HepG2 (cell line): Measurements from ENCODE around the gene PLCB1. TPM values are rescaled to one million over a fixed set of nuclear protein-coding genes. Genes with fewer than 3 reads are reported as not detected.

Source experiments
- MBD4 ChIP-seq: IDR thresholded peaks from 2 replicates; pipeline ENCODE4 v1.6.1; 2012; ENCODE audit warnings: low read length, inconsistent platforms, borderline replicate concordance
- ONECUT2 ChIP-seq: sonication (generic); formaldehyde crosslinking; IDR thresholded peaks from 2 replicates; pipeline ENCODE4 v1.4.0; 2020; ENCODE audit warnings: missing genetic modification reagents
- TBX2 ChIP-seq: sonication (generic); formaldehyde crosslinking; IDR thresholded peaks from 2 replicates; pipeline ENCODE4 v1.5.0; 2020; ENCODE audit warnings: missing genetic modification reagents, mild to moderate bottlenecking, borderline replicate concordance
- YEATS4 ChIP-seq: sonication (generic); formaldehyde crosslinking; IDR thresholded peaks from 2 replicates; pipeline ENCODE4 v1.4.0; 2020; ENCODE audit warnings: missing genetic modification reagents, borderline replicate concordance
- ZBTB20 ChIP-seq: sonication (generic); formaldehyde crosslinking; IDR thresholded peaks from 2 replicates; pipeline ENCODE4 v1.8.1; 2023; ENCODE audit warnings: missing genetic modification reagents, low read depth, mild to moderate bottlenecking, borderline replicate concordance
- ZNF841 ChIP-seq: sonication (generic); formaldehyde crosslinking; IDR thresholded peaks from 2 replicates; pipeline ENCODE4 v1.8.1; 2023; ENCODE audit warnings: missing genetic modification reagents, borderline replicate concordance
- ZNF878 ChIP-seq: sonication (generic); formaldehyde crosslinking; IDR thresholded peaks from 2 replicates; pipeline ENCODE4 v1.8.1; 2023; ENCODE audit warnings: mild to moderate bottlenecking, missing genetic modification reagents, moderate library complexity
- polyA plus RNA-seq, 8 experiments: library from polyadenylated mRNA; depleted of rRNA in 3 of 8; stranded (reverse) in 7 of 8; unstranded in 1 of 8; fragments of >200 nt; fragmentation: Illumina TruSeq in 4 of 8; extraction: Trizol in 4 of 8; gene quantifications; 2 replicates each; pipeline versions ENCODE4 v1.2.1 to v1.2.3, GENCODE V29; 2011 to 2016; ENCODE audit warnings: low read depth in 4 of 8, missing spikeins in 1 of 8, mixed read lengths in 1 of 8; ENCODE audit not compliant: insufficient read depth in 1 of 8
- total RNA-seq, 5 experiments: library from RNA; depleted of rRNA; stranded (reverse); fragments of >200 nt; fragmentation: Illumina TruSeq; extraction: Trizol; gene quantifications; 2 replicates each; pipeline ENCODE4 v1.2.3, GENCODE V29; 2016; ENCODE audit warnings: low read depth in 1 of 5
- TF ChIP-seq, protein P1 (sequence below): sonication (generic); formaldehyde crosslinking; IDR thresholded peaks from 2 replicates; pipeline ENCODE4 v1.4.0; 2020; ENCODE audit warnings: missing genetic modification reagents
- TF ChIP-seq, protein P2 (sequence below): sonication (generic); formaldehyde crosslinking; IDR thresholded peaks from 2 replicates; pipeline ENCODE4 v1.8.0; 2022; ENCODE audit warnings: mild to moderate bottlenecking, missing genetic modification reagents
- TF ChIP-seq, protein P3 (sequence below): sonication (generic); formaldehyde crosslinking; IDR thresholded peaks from 2 replicates; pipeline ENCODE4 v1.4.0; 2020; ENCODE audit warnings: missing genetic modification reagents, borderline replicate concordance
- TF ChIP-seq, protein P4 (sequence below): sonication (generic); formaldehyde crosslinking; IDR thresholded peaks from 2 replicates; pipeline ENCODE4 v1.5.0; 2020; ENCODE audit warnings: mild to moderate bottlenecking, missing genetic modification reagents, borderline replicate concordance

Gene PLCB1
- total and polyA plus RNA-seq, 2 of the 13 experiments (the other 11 are each of a cell fraction or from before 2014, with no cell fraction given) = 42.4 to 55.9 TPM

DNA sequence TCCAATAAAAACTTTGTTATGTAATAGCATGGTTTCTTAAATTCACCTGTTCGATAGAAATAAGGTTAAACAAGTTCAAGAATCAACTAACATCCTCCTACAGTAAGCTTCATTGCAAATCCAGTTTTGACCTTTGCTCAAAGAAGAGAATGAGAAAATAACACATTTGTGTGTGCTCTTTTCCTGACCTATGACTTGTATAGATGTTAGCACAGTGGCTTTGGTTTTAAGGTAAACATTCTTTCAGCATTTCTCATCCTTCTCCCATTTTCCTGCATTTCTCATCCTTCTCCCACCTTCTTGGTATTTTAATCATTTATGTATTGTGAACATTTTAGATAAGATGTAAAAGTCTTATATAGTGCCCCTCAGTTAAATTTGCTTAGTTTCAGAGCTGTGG lies 73.9 kb downstream of the PLCB1 start (continued):
- TF ChIP-seq, protein P1, sequence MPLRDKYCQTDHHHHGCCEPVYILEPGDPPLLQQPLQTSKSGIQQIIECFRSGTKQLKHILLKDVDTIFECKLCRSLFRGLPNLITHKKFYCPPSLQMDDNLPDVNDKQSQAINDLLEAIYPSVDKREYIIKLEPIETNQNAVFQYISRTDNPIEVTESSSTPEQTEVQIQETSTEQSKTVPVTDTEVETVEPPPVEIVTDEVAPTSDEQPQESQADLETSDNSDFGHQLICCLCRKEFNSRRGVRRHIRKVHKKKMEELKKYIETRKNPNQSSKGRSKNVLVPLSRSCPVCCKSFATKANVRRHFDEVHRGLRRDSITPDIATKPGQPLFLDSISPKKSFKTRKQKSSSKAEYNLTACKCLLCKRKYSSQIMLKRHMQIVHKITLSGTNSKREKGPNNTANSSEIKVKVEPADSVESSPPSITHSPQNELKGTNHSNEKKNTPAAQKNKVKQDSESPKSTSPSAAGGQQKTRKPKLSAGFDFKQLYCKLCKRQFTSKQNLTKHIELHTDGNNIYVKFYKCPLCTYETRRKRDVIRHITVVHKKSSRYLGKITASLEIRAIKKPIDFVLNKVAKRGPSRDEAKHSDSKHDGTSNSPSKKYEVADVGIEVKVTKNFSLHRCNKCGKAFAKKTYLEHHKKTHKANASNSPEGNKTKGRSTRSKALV (CRISPR knock-in tag) = no peak
- TF ChIP-seq, protein P2, sequence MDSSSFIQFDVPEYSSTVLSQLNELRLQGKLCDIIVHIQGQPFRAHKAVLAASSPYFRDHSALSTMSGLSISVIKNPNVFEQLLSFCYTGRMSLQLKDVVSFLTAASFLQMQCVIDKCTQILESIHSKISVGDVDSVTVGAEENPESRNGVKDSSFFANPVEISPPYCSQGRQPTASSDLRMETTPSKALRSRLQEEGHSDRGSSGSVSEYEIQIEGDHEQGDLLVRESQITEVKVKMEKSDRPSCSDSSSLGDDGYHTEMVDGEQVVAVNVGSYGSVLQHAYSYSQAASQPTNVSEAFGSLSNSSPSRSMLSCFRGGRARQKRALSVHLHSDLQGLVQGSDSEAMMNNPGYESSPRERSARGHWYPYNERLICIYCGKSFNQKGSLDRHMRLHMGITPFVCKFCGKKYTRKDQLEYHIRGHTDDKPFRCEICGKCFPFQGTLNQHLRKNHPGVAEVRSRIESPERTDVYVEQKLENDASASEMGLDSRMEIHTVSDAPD (CRISPR knock-in tag) = peak; percentile 62; the same call in 1 of the 2 replicates
- TF ChIP-seq MBD4 (peak; percentile 76; the same call in 1 of the 2 replicates), ZBTB20 (CRISPR knock-in tag) (peak; percentile 99; the same call in 1 of the 2 replicates), ONECUT2 (CRISPR knock-in tag) (peak; percentile 81), ZNF878 (CRISPR knock-in tag) (no peak; the same call in 1 of the 2 replicates), ZNF841 (no peak), TBX2 (CRISPR knock-in tag) (peak; percentile 82), YEATS4 (CRISPR knock-in tag) (0 out of 2 replicates have a peak, but pooled peaks have one; percentile 43)
- TF ChIP-seq, protein P3, sequence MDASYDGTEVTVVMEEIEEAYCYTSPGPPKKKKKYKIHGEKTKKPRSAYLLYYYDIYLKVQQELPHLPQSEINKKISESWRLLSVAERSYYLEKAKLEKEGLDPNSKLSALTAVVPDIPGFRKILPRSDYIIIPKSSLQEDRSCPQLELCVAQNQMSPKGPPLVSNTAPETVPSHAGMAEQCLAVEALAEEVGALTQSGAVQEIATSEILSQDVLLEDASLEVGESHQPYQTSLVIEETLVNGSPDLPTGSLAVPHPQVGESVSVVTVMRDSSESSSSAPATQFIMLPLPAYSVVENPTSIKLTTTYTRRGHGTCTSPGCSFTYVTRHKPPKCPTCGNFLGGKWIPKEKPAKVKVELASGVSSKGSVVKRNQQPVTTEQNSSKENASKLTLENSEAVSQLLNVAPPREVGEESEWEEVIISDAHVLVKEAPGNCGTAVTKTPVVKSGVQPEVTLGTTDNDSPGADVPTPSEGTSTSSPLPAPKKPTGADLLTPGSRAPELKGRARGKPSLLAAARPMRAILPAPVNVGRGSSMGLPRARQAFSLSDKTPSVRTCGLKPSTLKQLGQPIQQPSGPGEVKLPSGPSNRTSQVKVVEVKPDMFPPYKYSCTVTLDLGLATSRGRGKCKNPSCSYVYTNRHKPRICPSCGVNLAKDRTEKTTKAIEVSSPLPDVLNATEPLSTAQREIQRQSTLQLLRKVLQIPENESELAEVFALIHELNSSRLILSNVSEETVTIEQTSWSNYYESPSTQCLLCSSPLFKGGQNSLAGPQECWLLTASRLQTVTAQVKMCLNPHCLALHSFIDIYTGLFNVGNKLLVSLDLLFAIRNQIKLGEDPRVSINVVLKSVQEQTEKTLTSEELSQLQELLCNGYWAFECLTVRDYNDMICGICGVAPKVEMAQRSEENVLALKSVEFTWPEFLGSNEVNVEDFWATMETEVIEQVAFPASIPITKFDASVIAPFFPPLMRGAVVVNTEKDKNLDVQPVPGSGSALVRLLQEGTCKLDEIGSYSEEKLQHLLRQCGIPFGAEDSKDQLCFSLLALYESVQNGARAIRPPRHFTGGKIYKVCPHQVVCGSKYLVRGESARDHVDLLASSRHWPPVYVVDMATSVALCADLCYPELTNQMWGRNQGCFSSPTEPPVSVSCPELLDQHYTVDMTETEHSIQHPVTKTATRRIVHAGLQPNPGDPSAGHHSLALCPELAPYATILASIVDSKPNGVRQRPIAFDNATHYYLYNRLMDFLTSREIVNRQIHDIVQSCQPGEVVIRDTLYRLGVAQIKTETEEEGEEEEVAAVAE (CRISPR knock-in tag) = 0 out of 2 replicates have a peak, but pooled peaks have one; percentile 45
- TF ChIP-seq, protein P4, sequence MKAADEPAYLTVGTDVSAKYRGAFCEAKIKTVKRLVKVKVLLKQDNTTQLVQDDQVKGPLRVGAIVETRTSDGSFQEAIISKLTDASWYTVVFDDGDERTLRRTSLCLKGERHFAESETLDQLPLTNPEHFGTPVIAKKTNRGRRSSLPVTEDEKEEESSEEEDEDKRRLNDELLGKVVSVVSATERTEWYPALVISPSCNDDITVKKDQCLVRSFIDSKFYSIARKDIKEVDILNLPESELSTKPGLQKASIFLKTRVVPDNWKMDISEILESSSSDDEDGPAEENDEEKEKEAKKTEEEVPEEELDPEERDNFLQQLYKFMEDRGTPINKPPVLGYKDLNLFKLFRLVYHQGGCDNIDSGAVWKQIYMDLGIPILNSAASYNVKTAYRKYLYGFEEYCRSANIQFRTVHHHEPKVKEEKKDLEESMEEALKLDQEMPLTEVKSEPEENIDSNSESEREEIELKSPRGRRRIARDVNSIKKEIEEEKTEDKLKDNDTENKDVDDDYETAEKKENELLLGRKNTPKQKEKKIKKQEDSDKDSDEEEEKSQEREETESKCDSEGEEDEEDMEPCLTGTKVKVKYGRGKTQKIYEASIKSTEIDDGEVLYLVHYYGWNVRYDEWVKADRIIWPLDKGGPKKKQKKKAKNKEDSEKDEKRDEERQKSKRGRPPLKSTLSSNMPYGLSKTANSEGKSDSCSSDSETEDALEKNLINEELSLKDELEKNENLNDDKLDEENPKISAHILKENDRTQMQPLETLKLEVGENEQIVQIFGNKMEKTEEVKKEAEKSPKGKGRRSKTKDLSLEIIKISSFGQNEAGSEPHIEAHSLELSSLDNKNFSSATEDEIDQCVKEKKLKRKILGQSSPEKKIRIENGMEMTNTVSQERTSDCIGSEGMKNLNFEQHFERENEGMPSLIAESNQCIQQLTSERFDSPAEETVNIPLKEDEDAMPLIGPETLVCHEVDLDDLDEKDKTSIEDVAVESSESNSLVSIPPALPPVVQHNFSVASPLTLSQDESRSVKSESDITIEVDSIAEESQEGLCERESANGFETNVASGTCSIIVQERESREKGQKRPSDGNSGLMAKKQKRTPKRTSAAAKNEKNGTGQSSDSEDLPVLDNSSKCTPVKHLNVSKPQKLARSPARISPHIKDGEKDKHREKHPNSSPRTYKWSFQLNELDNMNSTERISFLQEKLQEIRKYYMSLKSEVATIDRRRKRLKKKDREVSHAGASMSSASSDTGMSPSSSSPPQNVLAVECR = no peak; the same call in 1 of the 2 replicates
